ENCODE measurements around the gene CNOT1. TPM values are rescaled to one million over a fixed set of nuclear protein-coding genes. Genes with fewer than 3 reads are reported as not detected.
A peak's percentile ranks its signal among the peaks of the same experiment; 100 is the strongest.

Gene CNOT1
- total RNA-seq, 1 donor from 2014 or later: 270 TPM

DNA sequence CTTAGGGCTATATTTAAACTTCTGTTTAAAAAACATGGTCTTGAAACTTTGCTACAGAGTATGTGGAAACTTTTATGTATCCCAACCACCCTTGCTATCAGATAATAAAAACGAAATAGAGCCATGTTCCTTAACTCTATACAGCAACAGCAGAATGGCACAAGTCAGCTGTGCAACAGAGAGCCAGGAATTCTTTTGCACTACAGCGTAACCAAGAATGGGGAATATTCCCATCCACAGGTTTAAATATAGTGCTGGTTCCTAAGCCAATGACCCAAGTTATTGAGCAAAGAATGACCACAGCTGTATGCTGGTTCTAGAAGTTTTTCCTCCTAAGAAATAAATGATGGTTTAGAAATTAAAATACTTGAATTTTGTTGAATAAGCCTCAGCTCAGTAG is 81.2 kb downstream of the CNOT1 start:
- H3K27ac Mint-ChIP-seq: no peak overlapping the region

DNA sequence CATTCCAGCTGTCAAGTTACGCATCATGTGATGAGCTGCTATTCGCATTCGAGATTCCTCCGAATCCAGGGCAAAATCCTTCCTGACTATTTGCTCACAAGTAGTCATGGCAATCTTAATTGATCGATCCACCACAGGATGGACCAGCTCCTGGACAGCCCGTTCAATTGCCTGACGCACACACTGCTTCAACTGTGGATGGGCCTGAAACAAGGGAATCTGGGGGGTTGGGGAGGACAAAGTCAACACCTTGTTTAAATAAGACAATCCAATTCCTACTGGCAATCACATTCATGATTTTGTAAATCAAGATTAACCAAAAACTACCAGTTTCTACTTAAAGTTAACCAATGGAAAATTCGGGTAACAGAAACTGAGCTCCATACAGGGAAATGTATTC is 85.9 kb downstream of the CNOT1 start:
- H3K27me3 Mint-ChIP-seq (ENCODE audit: insufficient read depth): no peaks in the 10 kb centered on the region
- intact Hi-C loops (cut with micrococcal nuclease): loop anchor here (2.0 kb wide), 1 partner anchor 33 kb away; no protein-coding TSS in a partner anchor
- H3K4me3 Mint-ChIP-seq: no peak overlapping the region
- no peak for DNase-seq (ENCODE audit: low spot score)
- no peaks in the 10 kb centered on the region for H3K9me3 Mint-ChIP-seq
- no peak overlapping the region for H3K27ac Mint-ChIP-seq
- peaks cover 54% of the 10 kb centered on the region for H3K36me3 Mint-ChIP-seq (ENCODE audit: low read depth)
- no peaks in the 10 kb centered on the region for H3K4me1 Mint-ChIP-seq (ENCODE audit: low read depth)

More for the DNA sequence above, 81.2 kb downstream of the CNOT1 start:
- Mint-ChIP-seq H3K9me3 (no peaks in the 10 kb centered on the region), H3K4me3 (no peak overlapping the region), H3K4me1 (ENCODE audit: low read depth) (no peaks in the 10 kb centered on the region), H3K27me3 (ENCODE audit: insufficient read depth) (no peaks in the 10 kb centered on the region), H3K36me3 (ENCODE audit: low read depth) (peaks cover 41% of the 10 kb centered on the region)
- intact Hi-C loops (cut with micrococcal nuclease): no loop called here
- DNase-seq (ENCODE audit: low spot score): no peak

DNA sequence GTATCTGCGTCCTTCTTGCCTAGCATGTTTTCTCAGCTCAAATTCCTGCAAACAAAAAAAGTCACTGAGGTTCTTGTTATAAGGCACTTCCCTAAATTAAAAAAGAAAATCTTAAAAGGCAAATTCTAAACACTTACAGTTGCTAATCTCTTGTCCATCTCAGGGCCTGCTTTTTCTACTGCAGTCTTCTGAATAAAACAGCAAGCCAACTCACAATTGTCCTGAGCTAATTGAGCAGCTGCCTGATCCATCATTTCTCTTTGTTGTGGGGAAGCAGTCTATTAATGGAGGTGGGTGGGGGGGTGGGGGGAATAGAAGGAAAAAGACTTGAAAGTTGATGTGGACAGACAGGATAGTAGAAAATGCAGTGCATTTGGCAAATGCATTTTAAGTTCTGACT is 87.3 kb downstream of the CNOT1 start:
- H3K4me1 Mint-ChIP-seq (ENCODE audit: low read depth): no peaks in the 10 kb centered on the region
- no peaks in the 10 kb centered on the region for H3K27me3 Mint-ChIP-seq (ENCODE audit: insufficient read depth)
- DNase-seq (ENCODE audit: low spot score): no peak
- H3K36me3 Mint-ChIP-seq (ENCODE audit: low read depth): peaks cover 68% of the 10 kb centered on the region
- intact Hi-C loops (cut with micrococcal nuclease): no loop called here
- no peak overlapping the region for H3K27ac Mint-ChIP-seq
- H3K4me3 Mint-ChIP-seq: no peak overlapping the region
- no peaks in the 10 kb centered on the region for H3K9me3 Mint-ChIP-seq

DNA sequence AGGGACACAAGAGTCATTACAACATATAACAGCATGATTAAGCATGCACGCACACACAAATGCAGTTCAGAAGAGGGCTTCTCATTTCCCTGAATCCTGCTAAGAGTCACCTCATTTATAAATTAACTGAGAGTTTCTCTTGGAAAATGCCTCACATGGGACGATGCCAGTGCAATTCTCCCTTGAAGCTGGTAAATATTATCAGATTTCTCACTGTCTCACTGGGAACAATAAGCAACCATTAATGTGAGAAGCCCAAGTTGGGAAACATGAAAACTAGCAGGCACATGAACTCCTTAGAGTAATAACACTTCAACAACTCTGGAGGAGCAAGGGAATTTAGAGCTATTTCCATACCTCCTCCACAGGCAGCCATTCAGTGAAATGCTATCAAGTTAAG is 87.9 kb downstream of the CNOT1 start:
- peaks cover 71% of the 10 kb centered on the region for H3K36me3 Mint-ChIP-seq (ENCODE audit: low read depth)

DNA sequence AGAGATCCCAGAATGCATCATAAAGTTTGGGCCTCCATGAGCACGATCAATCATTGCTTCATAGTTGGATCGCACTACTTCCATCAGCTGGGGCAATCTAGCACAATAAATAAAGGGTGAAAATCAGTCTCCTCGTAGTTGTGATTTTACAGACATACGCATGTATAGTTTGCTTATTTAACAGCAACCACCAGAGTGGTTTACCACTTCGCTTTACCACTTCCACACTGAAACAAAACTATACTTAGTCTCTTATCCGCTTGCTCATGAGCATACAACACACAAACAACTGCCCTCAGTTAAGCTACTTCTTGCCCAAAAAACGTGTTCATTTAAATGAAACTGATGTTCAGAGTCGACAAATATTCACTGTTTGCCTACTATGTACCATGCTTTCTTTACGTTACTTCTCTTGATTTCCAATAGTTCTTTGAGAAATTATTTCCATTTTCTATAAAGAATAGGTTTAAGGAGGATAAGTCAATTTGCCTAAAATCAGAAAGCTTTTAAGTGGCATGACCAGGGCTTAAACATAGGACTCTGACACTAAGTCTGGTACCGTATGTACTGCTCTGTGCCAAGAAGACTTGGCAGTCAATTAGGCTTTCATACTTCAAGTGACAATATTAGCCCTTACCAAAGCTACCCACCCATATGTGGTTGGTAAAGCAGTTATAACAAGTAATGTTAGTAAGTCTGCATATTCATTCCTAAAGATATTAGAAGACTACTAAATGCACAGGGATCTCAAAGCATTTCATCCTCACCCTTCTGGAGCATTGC is 92.3 kb downstream of the CNOT1 start:
- H3K36me3 Mint-ChIP-seq (ENCODE audit: low read depth): peaks cover 66% of the 10 kb centered on the region
- no peaks in the 10 kb centered on the region for H3K27me3 Mint-ChIP-seq (ENCODE audit: insufficient read depth)
- H3K27ac Mint-ChIP-seq: no peak overlapping the region
- no peak overlapping the region for H3K4me3 Mint-ChIP-seq
- intact Hi-C loops (cut with micrococcal nuclease): no loop called here
- no peaks in the 10 kb centered on the region for H3K9me3 Mint-ChIP-seq
- no peak for DNase-seq (ENCODE audit: low spot score)
- no peaks in the 10 kb centered on the region for H3K4me1 Mint-ChIP-seq (ENCODE audit: low read depth)

More for the DNA sequence above, 87.9 kb downstream of the CNOT1 start:
- intact Hi-C loops (cut with micrococcal nuclease): no loop called here
- Mint-ChIP-seq H3K4me3 (no peak overlapping the region), H3K9me3 (no peaks in the 10 kb centered on the region), H3K27ac (peak overlapping the region; percentile 15), H3K27me3 (ENCODE audit: insufficient read depth) (no peaks in the 10 kb centered on the region), H3K4me1 (ENCODE audit: low read depth) (no peaks in the 10 kb centered on the region)
- DNase-seq (ENCODE audit: low spot score): no peak

DNA sequence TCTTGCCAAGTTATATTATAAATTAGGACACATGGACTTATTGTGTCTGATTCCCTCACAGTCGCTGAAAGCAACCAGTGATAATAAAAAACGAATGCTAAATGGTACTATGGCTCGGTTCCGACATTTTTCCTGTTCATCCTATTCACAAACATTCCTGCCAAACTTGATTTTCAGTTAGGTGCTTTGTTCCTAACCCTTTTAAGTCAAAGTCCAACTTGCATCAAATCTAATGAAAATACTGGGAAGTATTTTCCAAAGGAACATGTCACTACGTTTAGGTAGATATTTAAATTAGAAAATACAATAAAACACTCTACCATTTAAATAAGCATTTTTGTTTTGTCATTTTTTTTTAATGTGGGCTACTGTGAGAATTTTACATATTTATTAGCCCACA is 93.3 kb downstream of the CNOT1 start:
- H3K27ac Mint-ChIP-seq: no peak overlapping the region
- no peaks in the 10 kb centered on the region for H3K9me3 Mint-ChIP-seq
- no peaks in the 10 kb centered on the region for H3K27me3 Mint-ChIP-seq (ENCODE audit: insufficient read depth)
- H3K4me3 Mint-ChIP-seq: no peak overlapping the region
- DNase-seq (ENCODE audit: low spot score): no peak
- H3K36me3 Mint-ChIP-seq (ENCODE audit: low read depth): peaks cover 63% of the 10 kb centered on the region
- intact Hi-C loops (cut with micrococcal nuclease): no loop called here
- H3K4me1 Mint-ChIP-seq (ENCODE audit: low read depth): no peaks in the 10 kb centered on the region

DNA sequence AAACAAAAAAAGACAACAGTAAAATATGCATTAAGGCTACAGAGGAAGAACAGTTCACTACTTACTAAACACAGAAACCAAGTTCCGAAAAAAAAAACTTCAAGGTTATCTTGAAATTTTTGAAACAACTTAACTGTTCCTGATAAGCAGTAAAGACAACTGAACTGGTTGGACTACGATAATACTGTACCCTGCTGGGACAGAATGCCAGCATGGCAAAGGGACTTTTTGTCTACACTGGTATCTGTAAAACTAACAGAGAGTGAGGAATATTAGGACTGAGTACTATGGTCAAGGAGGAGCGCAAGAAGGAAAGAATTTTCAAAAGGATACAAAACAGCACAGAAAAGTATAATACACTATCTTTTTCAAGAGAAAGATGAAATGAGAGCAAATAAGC is 94.5 kb downstream of the CNOT1 start:
- Mint-ChIP-seq H3K4me1 (ENCODE audit: low read depth) (no peaks in the 10 kb centered on the region), H3K9me3 (no peaks in the 10 kb centered on the region), H3K36me3 (ENCODE audit: low read depth) (peaks cover 65% of the 10 kb centered on the region), H3K4me3 (no peak overlapping the region), H3K27me3 (ENCODE audit: insufficient read depth) (no peaks in the 10 kb centered on the region), H3K27ac (no peak overlapping the region)
- DNase-seq (ENCODE audit: low spot score): no peak
- intact Hi-C loops (cut with micrococcal nuclease): no loop called here

DNA sequence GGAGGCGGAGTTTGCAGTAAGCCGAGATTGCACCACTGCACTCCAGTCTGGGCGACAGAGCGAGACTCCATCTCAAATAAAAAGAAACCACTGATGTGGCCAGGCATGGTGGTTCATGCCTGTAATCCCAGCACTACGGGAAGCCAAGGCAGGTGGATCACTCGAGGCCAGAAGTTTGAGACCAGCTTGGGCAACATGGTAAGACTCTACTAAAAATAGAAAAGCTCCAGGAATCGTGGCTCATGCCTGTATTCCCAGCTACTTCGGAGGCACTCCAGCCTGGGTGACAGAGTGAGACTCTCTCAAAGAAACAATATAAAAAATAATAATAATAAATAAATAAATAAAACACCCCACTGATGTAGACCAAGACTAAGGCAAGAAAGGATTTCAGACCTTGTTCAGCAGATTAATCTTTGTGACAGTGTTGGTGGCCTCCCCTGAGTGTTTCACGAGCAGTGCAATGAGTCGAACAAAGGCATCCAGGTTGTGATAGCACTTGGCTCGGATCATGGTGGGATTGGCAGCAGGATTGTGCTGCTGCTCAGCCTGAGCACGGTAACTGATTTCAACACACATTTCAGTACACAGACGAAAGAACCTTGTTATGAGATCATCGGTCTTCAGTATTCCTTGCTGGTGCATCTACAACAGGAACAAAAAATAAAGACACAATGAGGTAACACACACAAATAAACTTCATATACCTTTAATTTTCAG is 95.7 kb downstream of the CNOT1 start:
- Mint-ChIP-seq H3K36me3 (ENCODE audit: low read depth) (peaks cover 61% of the 10 kb centered on the region), H3K9me3 (no peaks in the 10 kb centered on the region), H3K27me3 (ENCODE audit: insufficient read depth) (no peaks in the 10 kb centered on the region), H3K4me1 (ENCODE audit: low read depth) (no peaks in the 10 kb centered on the region), H3K4me3 (no peak overlapping the region), H3K27ac (no peak overlapping the region)
- intact Hi-C loops (cut with micrococcal nuclease): no loop called here
- no peak for DNase-seq (ENCODE audit: low spot score)

DNA sequence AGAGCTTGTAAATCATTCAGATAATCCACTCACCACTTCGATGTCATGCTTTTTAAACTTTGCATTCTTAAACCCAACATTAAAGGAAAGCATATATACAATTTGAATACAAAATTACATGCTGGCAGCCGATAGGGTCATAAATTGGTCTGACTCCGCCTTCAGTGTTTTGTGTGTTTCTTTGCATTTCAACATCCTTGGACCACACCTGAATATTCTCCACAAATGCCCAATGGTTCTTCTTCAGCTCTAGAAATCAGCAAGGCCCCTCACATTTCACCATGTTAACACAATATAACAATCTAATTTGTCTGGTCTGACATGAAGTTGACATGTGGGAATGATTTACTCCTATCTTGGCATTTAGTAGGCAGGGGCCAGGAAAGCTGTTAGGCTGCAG is 97.2 kb downstream of the CNOT1 start:
- no peak for DNase-seq (ENCODE audit: low spot score)
- Mint-ChIP-seq H3K36me3 (ENCODE audit: low read depth) (peaks cover 55% of the 10 kb centered on the region), H3K4me1 (ENCODE audit: low read depth) (no peaks in the 10 kb centered on the region), H3K27ac (no peak overlapping the region), H3K4me3 (no peak overlapping the region), H3K27me3 (ENCODE audit: insufficient read depth) (no peaks in the 10 kb centered on the region), H3K9me3 (no peaks in the 10 kb centered on the region)
- intact Hi-C loops (cut with micrococcal nuclease): no loop called here

DNA sequence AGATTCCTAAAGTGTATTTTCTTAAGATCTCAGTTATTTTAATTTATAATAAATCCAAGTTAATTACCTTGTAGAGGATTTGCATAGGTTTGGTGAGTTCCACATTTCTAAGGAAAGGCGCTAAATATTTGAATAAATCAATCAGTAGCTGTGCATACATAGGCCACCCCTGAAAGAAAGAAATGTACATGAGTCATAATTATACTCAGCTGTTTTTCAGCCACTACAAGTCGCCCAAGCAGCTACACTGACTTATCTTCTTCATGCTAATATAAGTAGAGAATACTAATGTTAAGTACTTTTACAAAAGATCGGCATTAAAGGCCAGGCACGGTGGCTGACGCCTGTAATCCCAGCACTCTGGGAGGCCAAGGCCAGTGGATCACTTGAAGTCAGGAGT is 99.4 kb downstream of the CNOT1 start:
- Mint-ChIP-seq H3K9me3 (no peaks in the 10 kb centered on the region), H3K36me3 (ENCODE audit: low read depth) (peaks cover 57% of the 10 kb centered on the region), H3K27me3 (ENCODE audit: insufficient read depth) (no peaks in the 10 kb centered on the region), H3K27ac (no peak overlapping the region), H3K4me3 (no peak overlapping the region), H3K4me1 (ENCODE audit: low read depth) (no peaks in the 10 kb centered on the region)
- intact Hi-C loops (cut with micrococcal nuclease): no loop called here
- no peak for DNase-seq (ENCODE audit: low spot score)

DNA sequence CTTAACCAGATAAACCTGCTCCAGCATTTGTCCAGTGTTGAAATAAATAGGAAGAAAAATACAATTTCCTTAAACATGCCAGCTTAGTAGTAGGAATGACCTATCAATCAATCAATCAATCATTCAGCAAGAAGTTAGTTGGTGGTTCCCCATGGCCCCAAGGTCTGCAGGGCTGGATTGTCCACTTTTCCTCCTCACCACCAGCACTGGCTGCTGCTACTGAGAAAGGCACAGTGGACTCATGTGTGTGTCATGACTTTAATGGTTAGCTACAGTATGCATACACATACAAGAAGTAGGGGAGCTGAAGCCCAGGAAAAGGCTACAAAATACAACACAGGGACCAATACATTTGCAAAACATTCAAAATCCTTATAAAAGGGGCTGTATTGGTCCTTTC is 109.9 kb downstream of the CNOT1 start:
- intact Hi-C loops (cut with micrococcal nuclease): loop anchor here (5.0 to 10.0 kb wide), 2 partner anchors 515 to 782 kb away; partner anchors contain the start of genes KATNB1, USB1 and ZNF319
- Mint-ChIP-seq H3K4me1 (ENCODE audit: low read depth) (peaks cover 29% of the 10 kb centered on the region), H3K9me3 (no peaks in the 10 kb centered on the region), H3K4me3 (no peak overlapping the region), H3K27me3 (ENCODE audit: insufficient read depth) (no peaks in the 10 kb centered on the region), H3K36me3 (ENCODE audit: low read depth) (peaks cover 50% of the 10 kb centered on the region), H3K27ac (no peak overlapping the region)
- DNase-seq (ENCODE audit: low spot score): no peak

DNA sequence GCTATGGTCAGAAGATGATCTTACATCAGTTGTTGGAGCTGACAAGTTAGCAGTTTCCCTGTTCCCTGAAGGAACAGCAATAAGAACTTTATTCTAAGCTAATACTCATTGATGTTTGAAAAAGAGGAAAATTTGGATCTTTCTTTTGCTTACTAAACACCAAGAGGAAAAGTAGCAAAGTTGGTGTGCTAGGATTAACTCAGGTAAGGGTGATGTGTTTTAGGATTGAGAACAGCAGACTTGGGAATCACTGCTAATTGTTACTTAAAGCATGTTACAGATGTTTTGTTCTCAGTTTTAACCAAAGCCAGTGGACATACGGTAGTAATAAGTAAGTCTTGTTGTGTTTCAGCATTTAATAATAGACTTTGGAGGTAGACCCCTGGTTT is 110.7 kb downstream of the CNOT1 start:
- DNase-seq (ENCODE audit: low spot score): no peak
- no peaks in the 10 kb centered on the region for H3K9me3 Mint-ChIP-seq
- peaks cover 33% of the 10 kb centered on the region for H3K4me1 Mint-ChIP-seq (ENCODE audit: low read depth)
- no peak overlapping the region for H3K4me3 Mint-ChIP-seq
- intact Hi-C loops (cut with micrococcal nuclease): loop anchor here (1.0 to 10.0 kb wide), 3 partner anchors 213 to 782 kb away; partner anchors contain the start of genes KATNB1, USB1 and ZNF319
- H3K36me3 Mint-ChIP-seq (ENCODE audit: low read depth): peaks cover 44% of the 10 kb centered on the region
- no peak overlapping the region for H3K27ac Mint-ChIP-seq
- no peaks in the 10 kb centered on the region for H3K27me3 Mint-ChIP-seq (ENCODE audit: insufficient read depth)
